HG02973 (cell line): ENCODE results near the gene ADARB1.

Experiments used
- ATAC-seq: cut with Tn5 transposase; IDR thresholded peaks from one replicate; pipeline ENCODE4 v1.9.1; 2021; ENCODE audit warnings: moderate library complexity; ENCODE audit not compliant: unreplicated experiment

The ADARB1 gene

GRCh38 chr21:45073301-45074047 is 906 bp upstream of the ADARB1 start:
- ATAC-seq: no peak

GRCh38 chr21:45074818-45075595 is 627 bp downstream of the ADARB1 start:
- ATAC-seq: peak; percentile 26

GRCh38 chr21:45075596-45076244 is 1.3 kb downstream of the ADARB1 start:
- ATAC-seq: no peak

GRCh38 chr21:45076245-45076711 is 1.9 kb downstream of the ADARB1 start:
- ATAC-seq: no peak

- ATAC-seq: no peak
Observed at GRCh38 chr21:45078371-45078770, 4.0 kb downstream of the ADARB1 start.

GRCh38 chr21:45078877-45079281 is 4.5 kb downstream of the ADARB1 start:
- no peak for ATAC-seq

GRCh38 chr21:45079351-45079750 is 5.0 kb downstream of the ADARB1 start:
- no peak for ATAC-seq

GRCh38 chr21:45080232-45080631 is 5.9 kb downstream of the ADARB1 start:
- ATAC-seq: no peak

GRCh38 chr21:45080639-45081414 is 6.4 kb downstream of the ADARB1 start:
- ATAC-seq: no peak

- ATAC-seq: no peak
Observed at GRCh38 chr21:45081636-45082035, 7.3 kb downstream of the ADARB1 start.

GRCh38 chr21:45082736-45083135 is 8.4 kb downstream of the ADARB1 start:
- no peak for ATAC-seq

GRCh38 chr21:45084121-45084520 is 9.7 kb downstream of the ADARB1 start:
- ATAC-seq: no peak

GRCh38 chr21:45084881-45085536 is 10.6 kb downstream of the ADARB1 start:
- no peak for ATAC-seq

GRCh38 chr21:45085700-45086099 is 11.3 kb downstream of the ADARB1 start:
- no peak for ATAC-seq

- ATAC-seq: no peak
Observed at GRCh38 chr21:45086337-45086958, 12.1 kb downstream of the ADARB1 start.

GRCh38 chr21:45087022-45087823 is 12.8 kb downstream of the ADARB1 start:
- ATAC-seq: no peak

- no peak for ATAC-seq
Observed at GRCh38 chr21:45088116-45088515, 13.7 kb downstream of the ADARB1 start.

GRCh38 chr21:45088729-45089128 is 14.3 kb downstream of the ADARB1 start:
- ATAC-seq: no peak

GRCh38 chr21:45089964-45090363 is 15.6 kb downstream of the ADARB1 start:
- no peak for ATAC-seq
